ENCODE measurements around the gene TRPM3.
A peak's percentile ranks its signal among the peaks of the same experiment; 100 is the strongest.

TRPM3 gene

DNA sequence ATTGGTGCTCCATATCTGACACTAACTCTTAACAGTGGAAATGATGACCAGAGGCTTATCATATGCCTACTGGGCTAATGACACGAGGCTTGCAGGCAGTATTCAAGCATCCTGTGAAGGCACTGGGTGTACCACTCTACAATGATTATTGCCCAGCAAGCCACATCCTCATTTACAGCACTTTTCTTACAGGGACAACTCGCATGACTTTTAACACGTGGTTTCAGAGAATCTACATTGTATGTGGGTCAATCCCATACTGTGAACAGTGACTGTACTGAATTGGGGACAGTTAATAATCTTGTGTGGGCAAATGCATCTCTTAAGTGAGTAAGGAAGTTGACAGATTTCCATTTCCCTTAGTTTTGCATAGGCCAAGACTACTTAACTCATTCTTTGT is 260.0 kb downstream of the TRPM3 start:
- H4K20me1 ChIP-seq: no peaks in the 10 kb centered on the region
- H3K4me3 ChIP-seq: no peak overlapping the region
- TF ChIP-seq Cebpa-rat (IDR thresholded peaks at IDR 0.05): no peak
- no peak overlapping the region for H3K9ac ChIP-seq
- H3K27me3 ChIP-seq: no peaks in the 10 kb centered on the region
- no peak overlapping the region for H3K4me2 ChIP-seq
- H3K9me3 ChIP-seq: no peaks in the 10 kb centered on the region
- no peaks in the 10 kb centered on the region for H3K36me3 ChIP-seq
- no peak overlapping the region for H3K27ac ChIP-seq
- H3K4me1 ChIP-seq: no peaks in the 10 kb centered on the region

DNA sequence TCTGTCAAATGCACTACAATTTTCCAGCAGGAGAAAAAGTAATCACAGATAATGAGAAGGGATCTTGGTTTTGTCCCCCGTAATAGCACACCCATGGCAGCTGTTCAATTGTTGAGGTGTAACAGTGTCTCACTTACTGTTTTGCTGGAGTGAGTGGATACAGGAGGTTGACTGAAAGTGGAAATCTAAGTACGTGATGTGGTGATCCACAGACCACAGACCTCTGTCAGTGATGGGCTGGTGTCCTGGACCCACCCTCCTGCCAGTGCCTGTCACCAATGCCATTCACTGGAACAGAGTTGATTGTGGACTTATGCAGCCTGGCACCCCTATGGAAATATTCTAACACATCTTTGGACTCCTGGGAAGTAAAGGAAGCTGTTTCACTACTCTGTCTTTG is 261.7 kb downstream of the TRPM3 start:
- no peak overlapping the region for H3K27ac ChIP-seq

GRCh38 chr9:70856411-70856810 is 265.0 kb downstream of the TRPM3 start:
- H3K9me3 ChIP-seq: no peaks in the 10 kb centered on the region

More for the DNA sequence above, 261.7 kb downstream of the TRPM3 start:
- Histone ChIP-seq H3K36me3 (no peaks in the 10 kb centered on the region), H3K4me3 (no peak overlapping the region), H3K27me3 (no peaks in the 10 kb centered on the region), H4K20me1 (no peaks in the 10 kb centered on the region), H3K9me3 (no peaks in the 10 kb centered on the region), H3K4me1 (no peaks in the 10 kb centered on the region), H3K9ac (no peak overlapping the region), H3K4me2 (no peak overlapping the region)
- TF ChIP-seq Cebpa-rat (IDR thresholded peaks at IDR 0.05): no peak

GRCh38 chr9:70852711-70853240 is 268.6 kb downstream of the TRPM3 start:
- H3K4me1 ChIP-seq: no peaks in the 10 kb centered on the region

More at GRCh38 chr9:70856411-70856810, 265.0 kb downstream of the TRPM3 start:
- no peak overlapping the region for H3K4me3 ChIP-seq
- no peak overlapping the region for H3K9ac ChIP-seq
- H3K4me2 ChIP-seq: no peak overlapping the region
- H3K27ac ChIP-seq: no peak overlapping the region
- no peaks in the 10 kb centered on the region for H4K20me1 ChIP-seq
- H3K27me3 ChIP-seq: no peaks in the 10 kb centered on the region
- TF ChIP-seq Cebpa-rat (IDR thresholded peaks at IDR 0.05): no peak
- no peaks in the 10 kb centered on the region for H3K36me3 ChIP-seq
- H3K4me1 ChIP-seq: no peaks in the 10 kb centered on the region

DNA sequence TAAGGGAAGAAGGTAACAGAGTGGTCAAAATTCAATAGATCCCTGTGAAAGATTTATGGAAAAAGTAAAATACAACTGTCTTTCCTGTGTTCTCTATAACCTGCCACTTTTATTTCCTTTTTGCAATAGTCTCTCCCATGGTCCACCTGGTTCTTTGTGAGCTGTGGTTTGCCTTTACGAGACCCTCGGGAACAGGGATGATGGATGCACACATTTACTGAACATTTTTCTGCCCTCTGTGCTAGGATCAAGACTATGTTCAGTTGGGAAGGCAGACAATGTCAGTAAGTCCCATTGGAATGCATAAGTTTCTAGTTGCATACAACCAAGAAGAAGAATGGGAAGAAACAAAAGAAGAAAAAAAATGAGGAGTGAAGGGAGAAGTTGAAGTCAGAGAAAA is 281.2 kb downstream of the TRPM3 start:
- Histone ChIP-seq H3K27ac (no peak overlapping the region), H3K4me2 (no peak overlapping the region), H3K27me3 (no peaks in the 10 kb centered on the region), H3K4me3 (no peak overlapping the region), H3K36me3 (no peaks in the 10 kb centered on the region), H4K20me1 (no peaks in the 10 kb centered on the region), H3K4me1 (no peaks in the 10 kb centered on the region), H3K9ac (no peak overlapping the region), H3K9me3 (no peaks in the 10 kb centered on the region)
- no peak for TF ChIP-seq Cebpa-rat (IDR thresholded peaks at IDR 0.05)

More at GRCh38 chr9:70852711-70853240, 268.6 kb downstream of the TRPM3 start:
- TF ChIP-seq Cebpa-rat (IDR thresholded peaks at IDR 0.05): no peak
- H3K4me3 ChIP-seq: no peak overlapping the region
- H3K9ac ChIP-seq: no peak overlapping the region
- H3K27me3 ChIP-seq: no peaks in the 10 kb centered on the region
- no peaks in the 10 kb centered on the region for H4K20me1 ChIP-seq
- no peak overlapping the region for H3K4me2 ChIP-seq
- H3K9me3 ChIP-seq: no peaks in the 10 kb centered on the region
- H3K27ac ChIP-seq: no peak overlapping the region
- no peaks in the 10 kb centered on the region for H3K36me3 ChIP-seq

- no peak overlapping the region for H3K4me2 ChIP-seq
- H3K4me3 ChIP-seq: no peak overlapping the region
- no peak overlapping the region for H3K27ac ChIP-seq
- no peaks in the 10 kb centered on the region for H3K36me3 ChIP-seq
- TF ChIP-seq Cebpa-rat (IDR thresholded peaks at IDR 0.05): no peak
- no peaks in the 10 kb centered on the region for H3K4me1 ChIP-seq
- no peaks in the 10 kb centered on the region for H3K27me3 ChIP-seq
- no peaks in the 10 kb centered on the region for H3K9me3 ChIP-seq
- H4K20me1 ChIP-seq: no peaks in the 10 kb centered on the region
- H3K9ac ChIP-seq: no peak overlapping the region
Measured at GRCh38 chr9:70835323-70835722, 286.1 kb downstream of the TRPM3 start.

GRCh38 chr9:70832492-70832891 is 288.9 kb downstream of the TRPM3 start:
- Histone ChIP-seq H3K4me2 (no peak overlapping the region), H3K9me3 (no peaks in the 10 kb centered on the region), H3K4me3 (no peak overlapping the region), H3K9ac (no peak overlapping the region), H4K20me1 (no peaks in the 10 kb centered on the region), H3K36me3 (no peaks in the 10 kb centered on the region), H3K27me3 (no peaks in the 10 kb centered on the region), H3K4me1 (no peaks in the 10 kb centered on the region), H3K27ac (no peak overlapping the region)
- no peak for TF ChIP-seq Cebpa-rat (IDR thresholded peaks at IDR 0.05)

GRCh38 chr9:70830618-70831017 is 290.8 kb downstream of the TRPM3 start:
- no peaks in the 10 kb centered on the region for H4K20me1 ChIP-seq
- H3K4me3 ChIP-seq: no peak overlapping the region
- no peaks in the 10 kb centered on the region for H3K9me3 ChIP-seq
- no peaks in the 10 kb centered on the region for H3K36me3 ChIP-seq
- no peak overlapping the region for H3K9ac ChIP-seq
- H3K4me2 ChIP-seq: no peak overlapping the region
- H3K27ac ChIP-seq: no peak overlapping the region
- no peak for TF ChIP-seq Cebpa-rat (IDR thresholded peaks at IDR 0.05)
- H3K4me1 ChIP-seq: no peaks in the 10 kb centered on the region
- H3K27me3 ChIP-seq: no peaks in the 10 kb centered on the region

DNA sequence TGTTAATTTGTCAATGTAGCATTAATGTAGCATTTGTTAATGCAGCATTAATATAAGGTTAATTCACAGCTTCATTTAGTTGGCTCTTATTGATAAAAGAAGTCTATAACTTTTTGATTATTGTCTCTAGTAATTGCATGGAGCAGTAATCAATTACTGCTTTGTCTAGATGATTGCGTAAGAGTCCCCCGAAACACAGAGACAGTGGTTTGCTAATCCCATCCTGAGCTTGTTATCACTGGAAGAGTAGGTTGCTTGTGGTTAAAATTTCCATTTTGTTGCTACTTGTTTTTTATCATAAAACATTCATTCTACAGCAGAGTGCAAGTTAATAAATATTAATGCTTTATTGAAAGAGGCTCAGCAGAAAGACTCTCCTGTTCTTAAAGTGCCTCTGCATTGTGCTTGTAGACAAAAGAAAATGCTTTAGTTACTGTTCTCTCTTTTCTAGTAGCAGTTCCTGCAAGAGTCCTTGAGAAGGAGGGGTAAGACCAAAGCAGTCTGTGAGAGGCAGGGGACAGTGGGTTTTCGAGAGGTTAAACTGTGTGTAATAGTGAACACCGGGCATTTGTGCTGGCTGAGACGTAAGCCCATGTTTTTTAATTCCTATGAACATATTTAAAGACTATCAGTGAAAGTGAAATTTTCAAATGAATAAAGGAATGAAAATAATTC is 291.7 kb downstream of the TRPM3 start:
- no peak overlapping the region for H3K9ac ChIP-seq
- no peaks in the 10 kb centered on the region for H3K9me3 ChIP-seq

GRCh38 chr9:70826562-70826961 is 294.9 kb downstream of the TRPM3 start:
- Histone ChIP-seq H3K36me3 (no peaks in the 10 kb centered on the region), H3K9ac (no peak overlapping the region), H3K27ac (no peak overlapping the region), H3K4me2 (no peak overlapping the region), H3K27me3 (no peaks in the 10 kb centered on the region), H3K9me3 (no peaks in the 10 kb centered on the region), H3K4me1 (no peaks in the 10 kb centered on the region), H4K20me1 (no peaks in the 10 kb centered on the region), H3K4me3 (no peak overlapping the region)
- no peak for TF ChIP-seq Cebpa-rat (IDR thresholded peaks at IDR 0.05)

More for the DNA sequence above, 291.7 kb downstream of the TRPM3 start:
- no peaks in the 10 kb centered on the region for H3K36me3 ChIP-seq
- H3K27me3 ChIP-seq: no peaks in the 10 kb centered on the region
- peak; percentile 72; the same call in 1 of the 2 replicates for TF ChIP-seq Cebpa-rat (IDR thresholded peaks at IDR 0.05)
- H3K27ac ChIP-seq: no peak overlapping the region
- H3K4me1 ChIP-seq: no peaks in the 10 kb centered on the region
- no peak overlapping the region for H3K4me3 ChIP-seq
- H3K4me2 ChIP-seq: no peak overlapping the region
- no peaks in the 10 kb centered on the region for H4K20me1 ChIP-seq
